HG03025 (cell line): Measurements from ENCODE around the gene MSH5.

Experiments used
- ATAC-seq: cut with Tn5 transposase; IDR thresholded peaks from one replicate; pipeline ENCODE4 v1.9.1; 2021; ENCODE audit warnings: mild to moderate bottlenecking, moderate library complexity; ENCODE audit not compliant: unreplicated experiment, low FRiP score

The MSH5 gene

GRCh38 chr6:31750411-31751022, 10.7 kb downstream of the MSH5 start:
- ATAC-seq: no peak

GRCh38 chr6:31752739-31753319, 13.0 kb downstream of the MSH5 start:
- ATAC-seq: no peak

GRCh38 chr6:31758281-31758680, 18.5 kb downstream of the MSH5 start:
- ATAC-seq: no peak

- ATAC-seq: no peak
Observed at GRCh38 chr6:31760790-31761189, 21.0 kb downstream of the MSH5 start.

GRCh38 chr6:31761343-31761742, 21.5 kb downstream of the MSH5 start:
- ATAC-seq: no peak

- ATAC-seq: no peak
Observed at GRCh38 chr6:31762356-31762755, 22.6 kb downstream of the MSH5 start, which contains the start of gene SAPCD1. Gene SAPCD1, plus strand, starts transcription at chr6:31762656. Its CDS starts 399 bp downstream, at chr6:31763055.

- no peak for ATAC-seq
Observed at GRCh38 chr6:31762878-31763618, 23.2 kb downstream of the MSH5 start.

- ATAC-seq: no peak
Observed at GRCh38 chr6:31763619-31763940, 23.8 kb downstream of the MSH5 start.

- ATAC-seq: no peak
Observed at GRCh38 chr6:31764198-31764597, 24.4 kb downstream of the MSH5 start.

GRCh38 chr6:31765559-31765909, 25.7 kb downstream of the MSH5 start:
- ATAC-seq: no peak

GRCh38 chr6:31765910-31766794, 26.3 kb downstream of the MSH5 start:
- no peak for ATAC-seq

GRCh38 chr6:31767096-31767645, 27.4 kb downstream of the MSH5 start:
- ATAC-seq: no peak

- no peak for ATAC-seq
Observed at GRCh38 chr6:31768363-31769257, 28.8 kb downstream of the MSH5 start.

GRCh38 chr6:31769684-31770371, 30.0 kb downstream of the MSH5 start:
- ATAC-seq: no peak

GRCh38 chr6:31770860-31771259, 31.1 kb downstream of the MSH5 start:
- no peak for ATAC-seq

GRCh38 chr6:31771992-31772358, 32.2 kb downstream of the MSH5 start:
- ATAC-seq: no peak

GRCh38 chr6:31775184-31775583, 35.4 kb downstream of the MSH5 start:
- no peak for ATAC-seq

GRCh38 chr6:31775633-31776484, 36.1 kb downstream of the MSH5 start:
- ATAC-seq: no peak
